Liver (tissue), 9 donors: ENCODE results near the gene CLEC10A. TPM values are rescaled to one million over a fixed set of nuclear protein-coding genes. Genes with fewer than 3 reads are reported as not detected.

ENCODE experiments used
- DNase-seq: peaks from one replicate; pipeline ENCODE4 v3.0.0-alpha.2; 2017; ENCODE audit warnings: low spot score
- H3K27ac ChIP-seq, 2 donors: one replicate each; pipeline ENCODE4 v1.7.0; 2013; ENCODE audit warnings: inconsistent platforms in 2 of 2, low read length in 2 of 2, control low read depth in 1 of 2, low read depth in 1 of 2, mild to moderate bottlenecking in 1 of 2
- H3K27me3 ChIP-seq, 4 donors: one replicate each; pipeline versions ENCODE4 v1.6.1 to v1.7.0; 2013; ENCODE audit warnings: low read length in 3 of 4, inconsistent platforms in 1 of 4, mild to moderate bottlenecking in 1 of 4, moderate library complexity in 1 of 4; ENCODE audit not compliant: control insufficient read depth in 4 of 4, insufficient read depth in 4 of 4
- H3K36me3 ChIP-seq, 4 donors: one replicate each; pipeline versions ENCODE4 v1.6.1 to v1.7.0; 2013; ENCODE audit warnings: low read length in 3 of 4, mild to moderate bottlenecking in 3 of 4, low read depth in 1 of 4, moderate library complexity in 1 of 4; ENCODE audit not compliant: control insufficient read depth in 4 of 4, insufficient read depth in 3 of 4
- H3K4me1 ChIP-seq, 4 donors: one replicate each; pipeline versions ENCODE4 v1.6.1 to v1.7.0; 2013; ENCODE audit warnings: low read length in 3 of 4, mild to moderate bottlenecking in 3 of 4, moderate library complexity in 1 of 4; ENCODE audit not compliant: control insufficient read depth in 4 of 4, insufficient read depth in 4 of 4
- H3K4me3 ChIP-seq, 3 donors: one replicate each; pipeline versions ENCODE4 v1.6.1 to v1.7.0; 2013; ENCODE audit warnings: low read length in 3 of 3, control low read depth in 1 of 3, low read depth in 1 of 3, mild to moderate bottlenecking in 1 of 3
- H3K9ac ChIP-seq, 2 donors: one replicate each; pipeline ENCODE4 v1.7.0; 2013; ENCODE audit warnings: low read length in 2 of 2, mild to moderate bottlenecking in 2 of 2, moderate library complexity in 2 of 2, control low read depth in 1 of 2, low read depth in 1 of 2
- H3K9me3 ChIP-seq, 4 donors: one replicate each; pipeline versions ENCODE4 v1.6.1 to v1.7.0; 2013; ENCODE audit warnings: low read length in 3 of 4; ENCODE audit not compliant: control insufficient read depth in 4 of 4
- EGR1 ChIP-seq, 2 donors: IDR thresholded peaks; 2 replicates each; pipeline ENCODE4 v1.6.1; 2016 to 2018; ENCODE audit warnings: antibody characterized with exemption in 2 of 2, low read depth in 2 of 2
- FOXA1 ChIP-seq: IDR thresholded peaks from 2 replicates; pipeline ENCODE4 v1.6.1; 2016; ENCODE audit warnings: antibody characterized with exemption
- FOXA2 ChIP-seq: IDR thresholded peaks from 2 replicates; pipeline ENCODE4 v1.6.1; 2016; ENCODE audit warnings: antibody characterized with exemption
- GABPA ChIP-seq, 2 donors: IDR thresholded peaks in 1 of 2; conservative IDR thresholded peaks in 1 of 2; 2 replicates each; pipeline ENCODE4 v1.6.1; 2016; ENCODE audit warnings: antibody characterized with exemption in 2 of 2, mild to moderate bottlenecking in 1 of 2, moderate library complexity in 1 of 2
- HNF4G ChIP-seq: IDR thresholded peaks from 2 replicates; pipeline ENCODE4 v1.6.1; 2016; ENCODE audit warnings: antibody characterized with exemption
- JUND ChIP-seq, 2 donors: IDR thresholded peaks; 2 replicates each; pipeline ENCODE4 v1.6.1; 2016; ENCODE audit warnings: antibody characterized with exemption in 2 of 2
- NR2F2 ChIP-seq: IDR thresholded peaks from 2 replicates; pipeline ENCODE4 v1.6.1; 2016; ENCODE audit warnings: antibody characterized with exemption
- RXRA ChIP-seq, 2 donors: IDR thresholded peaks; 2 replicates each; pipeline ENCODE4 v1.6.1; 2017 to 2018; ENCODE audit warnings: antibody characterized with exemption in 2 of 2, mild to moderate bottlenecking in 1 of 2
- SP1 ChIP-seq: IDR thresholded peaks from 2 replicates; pipeline ENCODE4 v1.6.1; 2018; ENCODE audit warnings: antibody characterized with exemption, mild to moderate bottlenecking
- TAF1 ChIP-seq: conservative IDR thresholded peaks from 2 replicates; pipeline ENCODE4 v1.6.1; 2016; ENCODE audit warnings: antibody characterized with exemption, mild to moderate bottlenecking
- YY1 ChIP-seq: IDR thresholded peaks from 2 replicates; pipeline ENCODE4 v1.6.1; 2016; ENCODE audit warnings: antibody characterized with exemption, mild to moderate bottlenecking
- WGBS: extraction: QIAGEN DNeasy Blood & Tissue Kit; methylation state at CpG from one replicate; pipeline ENCODE4 v1.1.7; 2013; 5-methylcytosine and 5-hydroxymethylcytosine counted together
- polyA plus RNA-seq, 2 donors: library from polyadenylated mRNA; stranded (reverse) in 1 of 2; unstranded in 1 of 2; fragments of 200-250 nt in 1 of 2; fragments of >200 nt in 1 of 2; fragmentation: Nextera tagmentation in 1 of 2; extraction: Ambion mirVana in 1 of 2; gene quantifications; one replicate each; pipeline versions ENCODE4 v1.2.1 to v1.2.3, GENCODE V29; 2013 to 2015
- total RNA-seq, 2 donors: library from RNA; depleted of rRNA; stranded (reverse); fragments of >200 nt; gene quantifications; one replicate each; pipeline ENCODE4 v1.2.3, GENCODE V29; 2014
- TF ChIP-seq, protein P1 (sequence below): IDR thresholded peaks from 2 replicates; pipeline ENCODE4 v1.6.1; 2016; ENCODE audit warnings: antibody characterized with exemption
- TF ChIP-seq, protein P2 (sequence below): IDR thresholded peaks from 2 replicates; pipeline ENCODE4 v1.6.1; 2016; ENCODE audit warnings: antibody characterized with exemption
- TF ChIP-seq, protein P3 (sequence below): IDR thresholded peaks from 2 replicates; pipeline ENCODE4 v1.6.1; 2016; ENCODE audit warnings: antibody characterized with exemption
- TF ChIP-seq, protein P4 (sequence below): fragments of 150-350 bp; IDR thresholded peaks from 2 replicates; pipeline ENCODE4 v1.5.1; 2017; ENCODE audit warnings: improper control_type of control experiment, low read depth, low read length; ENCODE audit not compliant: missing input control
- donor health status: healthy.
- donor health status: healthy.
- donor health status: healthy.
- donor health status: healthy.
- donor health status: healthy.

The CLEC10A gene
- total and polyA plus RNA-seq, 4 donors, result 1.4 to 4.0 (median 3.4) TPM

DNA sequence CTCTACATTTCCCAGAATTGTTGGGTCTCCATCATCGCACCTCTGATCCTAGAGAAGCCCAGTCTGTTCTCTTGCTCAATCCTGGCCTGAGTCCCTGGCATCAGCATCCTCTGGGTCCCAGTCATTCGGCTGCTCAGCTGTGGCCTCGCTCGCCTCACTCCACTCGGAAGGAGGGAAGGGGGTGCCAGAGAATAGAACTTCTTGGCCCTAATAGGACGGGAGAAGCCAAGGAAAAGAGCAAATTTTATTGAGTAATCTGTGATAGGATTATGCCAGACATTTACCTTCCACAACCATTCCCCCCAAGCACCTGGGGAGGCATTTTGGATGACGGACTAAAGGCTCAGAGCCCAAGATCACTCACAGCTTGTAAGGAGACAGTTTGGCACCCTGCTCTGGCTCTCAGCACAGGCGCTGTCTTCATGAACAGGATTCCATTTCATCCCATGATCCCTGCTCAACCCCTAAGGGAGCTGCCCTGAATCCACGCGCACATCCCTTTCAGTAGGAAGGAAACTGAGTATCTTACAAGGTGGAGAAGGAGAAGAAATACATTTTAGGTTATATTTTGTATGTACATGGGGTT, 498 bp upstream of the CLEC10A start (continued):
- TF ChIP-seq, protein P1, sequence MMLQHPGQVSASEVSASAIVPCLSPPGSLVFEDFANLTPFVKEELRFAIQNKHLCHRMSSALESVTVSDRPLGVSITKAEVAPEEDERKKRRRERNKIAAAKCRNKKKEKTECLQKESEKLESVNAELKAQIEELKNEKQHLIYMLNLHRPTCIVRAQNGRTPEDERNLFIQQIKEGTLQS, result no peak

DNA sequence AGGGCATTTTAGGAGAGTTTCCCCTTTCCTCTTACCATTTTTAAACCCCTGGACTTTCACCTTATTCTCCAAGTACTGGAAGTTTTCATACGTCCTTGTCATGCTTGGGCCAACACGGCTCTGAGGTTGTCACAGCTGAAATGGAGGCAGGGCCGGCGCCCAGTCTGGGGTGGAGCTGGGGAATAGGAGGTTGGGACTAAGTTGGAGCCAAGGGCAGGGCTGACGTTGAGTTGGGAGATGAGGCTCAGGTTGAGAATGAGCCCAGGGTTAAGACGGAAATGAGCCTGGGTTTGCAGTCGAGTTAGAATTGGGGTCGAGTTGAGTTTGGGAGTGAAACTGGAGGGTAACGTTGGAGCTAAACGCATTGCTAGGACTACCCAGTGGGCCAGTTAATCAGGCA, 1.3 kb downstream of the CLEC10A start:
- TF ChIP-seq EGR1 (IDR thresholded peaks at IDR 0.05; ENCODE audit: low read depth in 2 of 2), result no peak
- no peak for TF ChIP-seq RXRA (IDR thresholded peaks at IDR 0.05)
- TF ChIP-seq TAF1, result no peak
- no peak for TF ChIP-seq GABPA (IDR thresholded peaks at IDR 0.05 in 1 of 2, conservative IDR thresholded peaks at IDR 0.05 in 1 of 2)
- TF ChIP-seq, protein P1, result no peak
- TF ChIP-seq, protein P2, sequence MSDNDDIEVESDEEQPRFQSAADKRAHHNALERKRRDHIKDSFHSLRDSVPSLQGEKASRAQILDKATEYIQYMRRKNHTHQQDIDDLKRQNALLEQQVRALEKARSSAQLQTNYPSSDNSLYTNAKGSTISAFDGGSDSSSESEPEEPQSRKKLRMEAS, result no peak
- TF ChIP-seq, protein P3, sequence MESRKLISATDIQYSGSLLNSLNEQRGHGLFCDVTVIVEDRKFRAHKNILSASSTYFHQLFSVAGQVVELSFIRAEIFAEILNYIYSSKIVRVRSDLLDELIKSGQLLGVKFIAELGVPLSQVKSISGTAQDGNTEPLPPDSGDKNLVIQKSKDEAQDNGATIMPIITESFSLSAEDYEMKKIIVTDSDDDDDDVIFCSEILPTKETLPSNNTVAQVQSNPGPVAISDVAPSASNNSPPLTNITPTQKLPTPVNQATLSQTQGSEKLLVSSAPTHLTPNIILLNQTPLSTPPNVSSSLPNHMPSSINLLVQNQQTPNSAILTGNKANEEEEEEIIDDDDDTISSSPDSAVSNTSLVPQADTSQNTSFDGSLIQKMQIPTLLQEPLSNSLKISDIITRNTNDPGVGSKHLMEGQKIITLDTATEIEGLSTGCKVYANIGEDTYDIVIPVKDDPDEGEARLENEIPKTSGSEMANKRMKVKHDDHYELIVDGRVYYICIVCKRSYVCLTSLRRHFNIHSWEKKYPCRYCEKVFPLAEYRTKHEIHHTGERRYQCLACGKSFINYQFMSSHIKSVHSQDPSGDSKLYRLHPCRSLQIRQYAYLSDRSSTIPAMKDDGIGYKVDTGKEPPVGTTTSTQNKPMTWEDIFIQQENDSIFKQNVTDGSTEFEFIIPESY, result no peak
- no peak for TF ChIP-seq FOXA2
- TF ChIP-seq HNF4G, result no peak
- TF ChIP-seq FOXA1, result no peak
- TF ChIP-seq YY1, result no peak
- no peaks in the 10 kb centered on the region for H3K4me1 ChIP-seq
- WGBS, result 92% methylated on average over 10 of the region's 10 CpGs

DNA sequence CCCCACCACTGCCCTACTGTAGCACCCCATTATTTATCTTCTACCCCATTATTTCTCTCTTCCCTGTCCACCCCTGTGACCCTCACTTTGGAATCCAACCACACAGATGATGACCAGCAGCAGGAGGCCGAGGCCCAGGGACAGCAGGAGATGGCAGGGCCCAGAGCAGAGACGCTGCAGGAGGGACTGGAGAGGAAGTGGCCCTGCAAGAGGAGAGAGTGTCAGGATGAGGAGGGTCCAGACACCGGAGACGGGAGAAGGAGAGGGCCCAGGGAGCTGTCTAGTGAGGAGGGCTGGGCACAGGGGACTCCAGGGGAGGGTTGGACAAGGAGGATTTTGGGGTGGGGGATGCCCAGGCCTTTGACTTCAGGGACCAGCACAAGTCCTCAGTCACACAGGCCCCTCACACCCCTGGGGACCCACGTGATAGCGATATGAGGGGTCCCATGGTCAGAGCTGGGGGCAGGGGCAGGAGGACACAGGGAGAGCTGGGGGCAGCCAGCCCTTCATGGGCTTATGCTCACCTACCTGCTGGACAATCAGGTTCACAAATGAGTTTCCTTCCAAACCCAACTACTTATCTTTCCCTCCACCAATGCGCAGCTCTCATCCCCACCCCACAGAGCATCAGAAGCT, 2.0 kb downstream of the CLEC10A start:
- no peak overlapping the region for H3K27ac ChIP-seq
- no peak for DNase-seq

More for the DNA sequence above, 1.3 kb downstream of the CLEC10A start:
- no peak overlapping the region for H3K4me3 ChIP-seq
- H3K9ac ChIP-seq, result no peak overlapping the region
- no peaks in the 10 kb centered on the region for H3K9me3 ChIP-seq
- no peaks in the 10 kb centered on the region for H3K27me3 ChIP-seq
- H3K36me3 ChIP-seq, result peaks cover 0 to 4% (median 1%) of the 10 kb centered on the region in 4 donors
- no peak for DNase-seq
- no peak overlapping the region for H3K27ac ChIP-seq

More for the DNA sequence above, 2.0 kb downstream of the CLEC10A start:
- no peak overlapping the region for H3K4me3 ChIP-seq
- H3K9ac ChIP-seq, result no peak overlapping the region
- H3K27me3 ChIP-seq, result no peaks in the 10 kb centered on the region
- TF ChIP-seq, protein P4, sequence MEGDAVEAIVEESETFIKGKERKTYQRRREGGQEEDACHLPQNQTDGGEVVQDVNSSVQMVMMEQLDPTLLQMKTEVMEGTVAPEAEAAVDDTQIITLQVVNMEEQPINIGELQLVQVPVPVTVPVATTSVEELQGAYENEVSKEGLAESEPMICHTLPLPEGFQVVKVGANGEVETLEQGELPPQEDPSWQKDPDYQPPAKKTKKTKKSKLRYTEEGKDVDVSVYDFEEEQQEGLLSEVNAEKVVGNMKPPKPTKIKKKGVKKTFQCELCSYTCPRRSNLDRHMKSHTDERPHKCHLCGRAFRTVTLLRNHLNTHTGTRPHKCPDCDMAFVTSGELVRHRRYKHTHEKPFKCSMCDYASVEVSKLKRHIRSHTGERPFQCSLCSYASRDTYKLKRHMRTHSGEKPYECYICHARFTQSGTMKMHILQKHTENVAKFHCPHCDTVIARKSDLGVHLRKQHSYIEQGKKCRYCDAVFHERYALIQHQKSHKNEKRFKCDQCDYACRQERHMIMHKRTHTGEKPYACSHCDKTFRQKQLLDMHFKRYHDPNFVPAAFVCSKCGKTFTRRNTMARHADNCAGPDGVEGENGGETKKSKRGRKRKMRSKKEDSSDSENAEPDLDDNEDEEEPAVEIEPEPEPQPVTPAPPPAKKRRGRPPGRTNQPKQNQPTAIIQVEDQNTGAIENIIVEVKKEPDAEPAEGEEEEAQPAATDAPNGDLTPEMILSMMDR, result no peak
- TF ChIP-seq YY1, result no peak
- TF ChIP-seq TAF1, result no peak
- no peak for TF ChIP-seq JUND (IDR thresholded peaks at IDR 0.05)
- no peak for TF ChIP-seq FOXA1
- no peak for TF ChIP-seq RXRA (IDR thresholded peaks at IDR 0.05)
- TF ChIP-seq SP1, result no peak
- TF ChIP-seq NR2F2, result no peak
- 89% methylated on average over 7 of the region's 7 CpGs for WGBS
- no peaks in the 10 kb centered on the region for H3K4me1 ChIP-seq
- H3K9me3 ChIP-seq, result no peaks in the 10 kb centered on the region
- peaks cover 0 to 4% (median 1%) of the 10 kb centered on the region in 4 donors for H3K36me3 ChIP-seq
